ENCODE data around the gene DACH2. TPM values are rescaled to one million over a fixed set of nuclear protein-coding genes. Genes with fewer than 3 reads are reported as not detected.
"Not testable (repeated sequence)": the region's sequence is repeated elsewhere in the genome, so short reads cannot be mapped to it uniquely, and the experiment has no call there.

The DACH2 gene
- not detected for total RNA-seq

DNA sequence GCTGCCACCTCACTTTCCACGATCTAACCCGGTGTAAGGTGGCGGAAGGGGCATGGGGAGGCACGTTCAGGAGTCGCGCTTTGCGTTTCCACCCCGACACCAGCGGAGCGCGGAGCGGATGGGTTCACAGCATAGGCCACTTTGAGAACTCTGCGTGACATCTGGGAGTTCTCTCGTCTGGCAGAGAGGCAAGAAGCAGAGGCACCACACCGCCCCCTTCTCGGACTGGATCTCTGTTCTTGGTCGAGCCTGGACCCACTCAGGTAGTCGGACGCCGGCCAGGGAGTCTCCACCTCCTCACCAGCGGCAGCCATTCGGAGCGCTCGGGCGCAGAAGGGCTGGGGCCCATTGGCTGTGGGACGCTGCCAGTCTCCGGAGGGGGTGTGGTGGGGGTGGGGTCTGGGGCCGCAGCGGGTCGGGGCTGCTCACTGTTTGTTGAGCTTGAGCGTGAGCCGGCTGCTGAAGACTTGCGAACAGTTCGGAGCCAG is at the start of gene DACH2:
DACH2 (plus strand) TSS at position 428 of the 488 bp plus-strand sequence.
- H3K9me3 Mint-ChIP-seq: no peaks in the 10 kb centered on the region
- H3K27me3 Mint-ChIP-seq: peaks cover 42% of the 10 kb centered on the region
- H3K27ac Mint-ChIP-seq: no peak within 1 kb of the TSS
- peak; percentile 50 for DNase-seq
- peaks cover 7% of the 10 kb centered on the region for H3K4me1 Mint-ChIP-seq
- peak within 1 kb of the TSS; percentile 75 for H3K4me3 Mint-ChIP-seq
- H3K36me3 Mint-ChIP-seq: no peaks in the 10 kb centered on the region

DNA sequence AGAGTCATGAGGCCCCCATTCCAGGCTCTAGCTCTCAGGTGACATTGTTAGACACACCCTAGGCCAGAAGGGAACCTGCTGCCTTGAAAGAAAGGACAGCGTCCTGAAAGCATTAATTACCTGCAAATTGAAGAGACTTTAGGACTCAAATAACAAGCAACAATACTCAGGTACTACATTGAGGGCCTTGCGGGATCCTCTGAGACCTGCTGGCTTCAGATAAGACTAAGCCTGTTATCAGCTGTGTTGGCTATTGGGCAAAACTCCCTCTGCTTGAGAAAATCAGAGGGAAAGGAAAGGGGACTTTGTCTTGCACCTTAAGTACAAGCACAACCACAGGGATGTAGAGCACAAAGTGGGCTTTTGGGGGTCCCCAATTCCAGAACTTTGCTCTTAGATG is 45.9 kb upstream of the DACH2 start:
- no peak overlapping the region for H3K27ac Mint-ChIP-seq
- no peak overlapping the region for H3K4me3 Mint-ChIP-seq
- no peaks in the 10 kb centered on the region for H3K9me3 Mint-ChIP-seq
- no peaks in the 10 kb centered on the region for H3K36me3 Mint-ChIP-seq
- H3K4me1 Mint-ChIP-seq: no peaks in the 10 kb centered on the region
- no peak for DNase-seq
- H3K27me3 Mint-ChIP-seq: peaks cover 3% of the 10 kb centered on the region

DNA sequence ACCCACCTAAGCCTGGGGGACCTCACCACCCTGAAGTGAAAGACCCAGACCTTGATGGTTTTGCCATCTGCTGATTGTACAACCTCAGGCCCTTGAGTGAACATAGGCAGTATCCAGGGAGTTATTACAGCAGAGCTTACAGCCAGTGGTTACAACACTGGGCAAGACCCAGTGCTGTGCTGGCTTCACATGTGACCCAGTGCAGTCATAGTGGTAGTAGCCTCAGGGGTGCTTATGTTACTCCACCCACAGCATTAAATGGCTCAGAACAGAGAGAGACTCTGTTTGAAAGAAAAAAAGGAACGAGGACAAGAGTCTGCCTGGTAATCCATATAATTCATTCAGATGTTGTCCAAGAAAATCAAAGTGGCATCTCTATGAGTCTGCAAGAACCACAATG is 45.2 kb upstream of the DACH2 start:
- no peak for DNase-seq
- Mint-ChIP-seq H3K27me3 (peaks cover 3% of the 10 kb centered on the region), H3K4me1 (no peaks in the 10 kb centered on the region), H3K27ac (no peak overlapping the region), H3K36me3 (no peaks in the 10 kb centered on the region), H3K4me3 (no peak overlapping the region), H3K9me3 (no peaks in the 10 kb centered on the region)

DNA sequence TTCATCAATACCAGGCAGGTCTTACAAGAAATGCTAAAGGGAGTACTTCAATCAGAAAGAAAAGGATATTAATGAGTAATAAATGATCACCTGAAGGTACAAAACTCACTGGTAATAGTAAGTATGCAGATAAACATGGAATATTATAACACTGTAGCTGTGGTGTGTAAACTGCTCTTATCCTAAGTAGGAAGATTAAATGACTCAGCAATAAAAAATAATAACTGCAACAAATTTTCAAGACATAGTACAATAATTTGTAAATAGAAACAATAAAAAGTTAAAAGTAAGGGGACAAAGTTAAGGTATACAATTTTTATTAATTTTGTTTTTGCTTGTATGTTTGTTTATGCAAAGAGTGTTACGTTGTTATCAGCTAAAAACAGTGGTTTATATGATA is 43.7 kb upstream of the DACH2 start:
- no peak for DNase-seq
- Mint-ChIP-seq H3K4me1 (no peaks in the 10 kb centered on the region), H3K4me3 (no peak overlapping the region), H3K27ac (no peak overlapping the region), H3K27me3 (peaks cover 3% of the 10 kb centered on the region), H3K36me3 (no peaks in the 10 kb centered on the region), H3K9me3 (no peaks in the 10 kb centered on the region)

DNA sequence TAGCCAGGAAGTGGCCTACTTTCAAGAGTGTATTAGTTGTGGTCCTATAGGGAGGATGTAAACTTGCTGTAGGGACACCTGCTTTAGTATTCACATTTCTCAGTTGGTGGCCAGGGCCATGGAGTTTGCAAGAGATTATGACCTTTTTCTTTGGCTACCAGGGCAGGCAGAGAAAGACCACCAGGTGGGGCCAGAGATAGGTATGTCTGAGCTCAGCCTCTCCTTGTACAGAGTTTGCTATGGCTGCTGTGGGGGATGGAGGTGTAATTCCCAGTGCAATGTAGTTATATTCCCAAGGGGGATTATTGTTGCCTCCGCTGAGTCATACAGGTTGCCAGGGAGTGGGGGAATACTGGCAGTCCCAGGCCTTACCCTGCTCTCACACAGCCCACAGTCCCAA is 26.3 kb upstream of the DACH2 start:
- Mint-ChIP-seq H3K9me3 (peaks cover 10% of the 10 kb centered on the region), H3K4me3 (no peak overlapping the region), H3K27ac (no peak overlapping the region), H3K4me1 (no peaks in the 10 kb centered on the region), H3K36me3 (peaks cover 2% of the 10 kb centered on the region), H3K27me3 (peaks cover 6% of the 10 kb centered on the region)
- DNase-seq: no peak

DNA sequence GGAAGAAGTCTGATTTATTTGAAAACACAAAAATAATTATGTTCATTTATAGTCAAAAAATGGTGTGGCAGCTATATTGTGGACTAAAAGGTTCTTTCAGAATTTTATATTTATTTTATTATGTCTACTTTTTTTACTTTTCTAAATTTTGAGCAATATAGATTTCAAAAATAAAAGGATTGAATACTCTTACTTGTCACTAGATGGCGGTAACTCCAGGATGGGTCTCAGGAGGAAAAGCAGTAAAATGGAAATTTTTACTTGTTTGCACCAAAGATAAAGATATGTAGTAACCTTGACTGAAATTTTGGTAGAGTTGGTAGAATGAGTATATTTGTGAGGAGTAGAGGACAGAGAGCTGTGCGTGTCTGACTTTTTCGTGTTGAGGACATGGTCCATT is 14.5 kb upstream of the DACH2 start:
- Mint-ChIP-seq H3K9me3 (no peaks in the 10 kb centered on the region), H3K4me1 (no peaks in the 10 kb centered on the region), H3K36me3 (no peaks in the 10 kb centered on the region), H3K4me3 (no peak overlapping the region), H3K27me3 (no peaks in the 10 kb centered on the region), H3K27ac (no peak overlapping the region)
- no peak for DNase-seq

DNA sequence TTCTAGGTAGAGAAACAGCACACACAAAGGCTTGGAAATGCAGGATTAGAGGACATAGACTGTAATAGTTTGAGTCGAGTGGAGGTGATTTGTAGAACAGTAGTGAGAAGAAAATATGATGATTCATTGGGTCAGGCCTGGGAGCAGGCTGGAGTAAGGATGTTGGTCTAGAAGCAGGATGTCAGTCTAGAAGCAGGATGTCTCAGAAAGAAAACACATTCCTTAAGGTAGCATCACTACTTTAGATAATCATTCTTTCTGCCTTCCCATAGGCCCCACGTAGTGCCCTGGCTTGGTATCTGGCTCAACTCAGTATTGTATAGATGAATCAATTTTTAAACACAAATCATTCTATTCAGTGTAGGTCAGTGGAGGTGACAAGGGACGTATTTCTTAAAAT is 11.2 kb upstream of the DACH2 start:
- H3K4me3 Mint-ChIP-seq: no peak overlapping the region
- no peaks in the 10 kb centered on the region for H3K36me3 Mint-ChIP-seq
- H3K4me1 Mint-ChIP-seq: no peaks in the 10 kb centered on the region
- H3K27me3 Mint-ChIP-seq: no peaks in the 10 kb centered on the region
- H3K9me3 Mint-ChIP-seq: no peaks in the 10 kb centered on the region
- DNase-seq: no peak
- H3K27ac Mint-ChIP-seq: no peak overlapping the region

DNA sequence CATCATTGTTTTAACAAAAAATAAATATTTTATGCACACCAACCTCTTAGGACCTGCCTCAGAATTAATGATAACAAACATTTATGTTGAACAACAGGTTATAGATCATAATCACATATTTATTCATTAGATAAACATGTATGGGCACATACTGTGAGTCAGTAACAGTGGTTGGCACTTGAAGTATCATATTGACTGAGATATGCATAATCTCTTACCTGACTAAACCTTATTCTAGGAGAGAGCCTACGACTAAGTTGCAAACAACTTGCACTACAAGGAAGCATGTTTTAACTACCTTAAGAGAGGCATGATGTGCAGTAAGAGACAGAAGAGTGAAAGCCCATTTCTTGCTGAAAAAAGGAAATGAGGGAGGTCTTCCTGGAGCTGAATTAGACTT is 6.5 kb upstream of the DACH2 start:
- DNase-seq: no peak
- H3K36me3 Mint-ChIP-seq: no peaks in the 10 kb centered on the region
- H3K27ac Mint-ChIP-seq: no peak overlapping the region
- no peaks in the 10 kb centered on the region for H3K9me3 Mint-ChIP-seq
- H3K4me1 Mint-ChIP-seq: no peaks in the 10 kb centered on the region
- H3K27me3 Mint-ChIP-seq: peaks cover 12% of the 10 kb centered on the region
- no peak overlapping the region for H3K4me3 Mint-ChIP-seq

DNA sequence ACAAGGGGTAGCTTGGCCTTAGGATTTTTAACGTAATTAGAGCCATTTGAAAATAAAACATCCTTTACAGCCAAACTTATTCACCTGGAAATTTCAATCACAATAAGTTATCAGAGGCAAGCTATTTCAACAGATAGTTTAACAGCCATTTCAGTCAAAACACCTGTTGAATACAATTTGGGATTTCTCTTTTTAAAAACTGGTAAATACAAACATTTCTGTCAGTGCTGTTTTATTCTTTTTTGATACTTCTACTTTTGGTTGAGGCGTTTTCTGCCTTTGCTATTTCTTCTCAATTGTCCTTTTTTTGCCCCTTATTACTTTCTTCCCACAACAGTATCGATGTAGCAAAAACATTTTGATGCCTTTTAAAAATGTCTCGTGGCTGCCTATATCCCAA is 2.1 kb upstream of the DACH2 start:
- no peak overlapping the region for H3K4me3 Mint-ChIP-seq
- no peaks in the 10 kb centered on the region for H3K36me3 Mint-ChIP-seq
- no peaks in the 10 kb centered on the region for H3K9me3 Mint-ChIP-seq
- H3K27ac Mint-ChIP-seq: no peak overlapping the region
- DNase-seq: no peak
- peaks cover 7% of the 10 kb centered on the region for H3K4me1 Mint-ChIP-seq
- peaks cover 44% of the 10 kb centered on the region for H3K27me3 Mint-ChIP-seq

DNA sequence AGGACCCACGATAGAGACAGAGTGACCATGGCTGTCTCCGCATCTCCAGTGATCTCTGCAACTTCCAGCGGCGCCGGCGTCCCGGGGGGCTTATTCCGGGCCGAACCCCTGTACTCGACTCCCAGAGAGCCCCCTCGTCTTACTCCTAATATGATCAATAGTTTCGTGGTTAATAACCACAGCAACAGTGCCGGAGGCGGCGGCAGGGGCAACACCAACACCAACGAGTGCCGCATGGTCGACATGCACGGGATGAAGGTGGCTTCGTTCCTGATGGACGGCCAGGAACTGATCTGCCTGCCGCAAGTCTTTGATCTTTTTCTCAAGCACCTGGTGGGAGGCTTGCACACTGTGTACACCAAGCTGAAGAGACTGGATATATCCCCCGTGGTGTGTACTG is 343 bp downstream of the DACH2 start:
- DNase-seq: no peak
- Mint-ChIP-seq H3K36me3 (no peaks in the 10 kb centered on the region), H3K9me3 (no peaks in the 10 kb centered on the region), H3K27me3 (peaks cover 42% of the 10 kb centered on the region), H3K4me3 (peak overlapping the region; percentile 75), H3K27ac (no peak overlapping the region), H3K4me1 (peaks cover 7% of the 10 kb centered on the region)

DNA sequence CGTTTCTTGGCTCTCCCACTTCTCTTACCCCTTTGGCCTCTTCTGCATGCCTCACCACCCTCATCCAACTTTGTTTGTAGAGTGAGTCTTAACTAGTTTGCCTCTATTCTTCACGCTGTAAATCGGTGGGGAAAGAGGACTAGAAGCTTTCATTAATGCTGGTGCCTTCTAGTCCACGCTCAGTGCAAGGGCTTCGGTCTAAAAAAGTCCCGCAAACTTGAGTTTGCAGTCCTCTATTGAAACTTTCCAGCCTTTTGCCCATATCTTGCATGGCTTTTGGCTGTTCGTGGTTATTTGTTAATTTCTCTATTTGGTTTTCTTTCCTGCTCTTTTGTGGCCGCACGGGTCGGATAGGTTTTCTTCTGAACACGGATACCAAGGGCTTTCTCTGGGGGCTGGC is 868 bp downstream of the DACH2 start:
- Mint-ChIP-seq H3K4me1 (peaks cover 7% of the 10 kb centered on the region), H3K9me3 (no peaks in the 10 kb centered on the region), H3K36me3 (no peaks in the 10 kb centered on the region), H3K27me3 (peaks cover 37% of the 10 kb centered on the region), H3K27ac (no peak overlapping the region), H3K4me3 (peak overlapping the region; percentile 75)
- no peak for DNase-seq

DNA sequence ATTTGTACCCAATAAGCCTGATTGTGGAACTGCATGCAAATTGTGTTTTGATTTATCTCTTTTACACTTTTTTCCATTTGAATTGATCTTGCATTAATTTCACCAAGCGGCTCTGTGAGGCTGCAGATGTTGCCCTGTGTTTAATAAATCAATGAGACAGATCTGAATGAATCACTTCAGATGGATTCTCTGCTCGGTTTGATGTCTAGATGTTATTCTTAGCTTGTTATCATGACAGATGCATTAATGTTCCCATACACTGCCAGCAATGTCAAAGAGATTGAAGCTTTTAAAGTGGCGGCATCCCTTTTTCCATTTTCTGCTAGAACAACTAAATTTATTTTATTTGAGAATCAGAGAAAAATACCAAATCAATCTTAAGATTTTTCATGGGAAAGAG is 6.3 kb downstream of the DACH2 start:
- no peaks in the 10 kb centered on the region for H3K36me3 Mint-ChIP-seq
- no peaks in the 10 kb centered on the region for H3K9me3 Mint-ChIP-seq

DNA sequence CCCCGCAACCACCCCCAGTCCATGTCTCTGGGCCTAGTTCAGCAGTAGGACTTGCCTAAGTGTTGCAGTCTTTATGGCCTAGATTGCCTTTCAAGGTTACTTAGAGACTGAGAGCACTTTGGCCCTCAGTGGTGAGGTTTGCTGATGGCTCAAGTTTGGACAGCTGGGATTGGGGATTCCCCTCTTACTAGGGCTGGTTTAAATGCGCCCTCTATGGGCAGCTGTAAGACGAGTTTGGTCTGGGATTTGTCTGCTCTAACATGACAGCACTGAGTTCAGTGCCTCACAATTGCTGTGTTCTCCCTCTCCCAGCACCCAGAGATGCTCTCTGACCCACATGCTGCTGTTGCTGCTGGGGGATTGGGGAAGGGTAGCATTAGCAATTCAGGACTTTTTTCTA is 23.1 kb downstream of the DACH2 start:
- Mint-ChIP-seq H3K27ac (no peak overlapping the region), H3K27me3 (peaks cover 3% of the 10 kb centered on the region), H3K4me1 (no peaks in the 10 kb centered on the region), H3K4me3 (no peak overlapping the region), H3K36me3 (no peaks in the 10 kb centered on the region), H3K9me3 (no peaks in the 10 kb centered on the region)
- no peak for DNase-seq

More for the DNA sequence above, 6.3 kb downstream of the DACH2 start:
- Mint-ChIP-seq H3K27ac (no peak overlapping the region), H3K27me3 (peaks cover 14% of the 10 kb centered on the region), H3K4me1 (no peaks in the 10 kb centered on the region), H3K4me3 (no peak overlapping the region)
- no peak for DNase-seq

DNA sequence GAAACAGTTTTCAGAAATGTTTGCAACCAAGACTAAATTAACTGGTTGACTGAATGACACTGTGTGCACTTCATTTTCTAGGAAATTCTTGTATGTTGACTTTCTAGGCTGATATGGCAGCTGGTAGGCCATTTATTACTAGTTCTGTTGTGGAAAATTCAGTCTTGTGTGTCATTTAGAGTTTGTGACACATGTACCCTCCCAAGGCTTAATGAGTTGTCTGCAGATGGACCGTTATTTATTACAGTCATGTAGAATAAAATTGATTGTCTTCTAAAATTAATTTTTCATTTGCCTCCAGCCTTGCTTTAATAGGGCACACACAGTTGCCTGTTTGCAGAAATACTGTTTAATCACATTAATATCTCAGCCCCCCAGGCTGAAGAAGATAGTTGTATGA is 30.7 kb downstream of the DACH2 start:
- Mint-ChIP-seq H3K36me3 (no peaks in the 10 kb centered on the region), H3K27me3 (no peaks in the 10 kb centered on the region), H3K27ac (no peak overlapping the region), H3K9me3 (peaks cover 3% of the 10 kb centered on the region), H3K4me3 (no peak overlapping the region), H3K4me1 (no peaks in the 10 kb centered on the region)
- no peak for DNase-seq

DNA sequence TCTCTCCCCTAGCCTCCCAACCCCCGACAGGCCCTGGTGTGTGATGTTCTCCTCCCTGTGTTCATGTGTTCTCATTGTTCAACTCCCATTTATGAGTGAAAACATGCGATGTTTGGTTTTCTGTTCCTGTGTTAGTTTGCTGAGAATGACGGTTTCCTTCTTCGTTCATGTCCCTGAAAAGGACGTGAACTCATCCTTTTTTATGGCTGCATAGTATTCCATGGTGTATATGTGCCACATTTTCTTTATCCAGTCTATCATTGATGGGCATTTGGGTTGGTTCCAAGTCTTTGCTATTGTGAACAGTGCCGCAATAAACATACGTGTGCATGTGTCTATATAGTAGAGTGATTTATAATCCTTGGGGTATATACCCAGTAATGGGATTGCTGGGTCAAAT is 33.1 kb downstream of the DACH2 start:
- not testable (repeated sequence) for H3K9me3 Mint-ChIP-seq, DNase-seq, H3K4me3 Mint-ChIP-seq, H3K4me1 Mint-ChIP-seq, H3K36me3 Mint-ChIP-seq, H3K27ac Mint-ChIP-seq, H3K27me3 Mint-ChIP-seq

DNA sequence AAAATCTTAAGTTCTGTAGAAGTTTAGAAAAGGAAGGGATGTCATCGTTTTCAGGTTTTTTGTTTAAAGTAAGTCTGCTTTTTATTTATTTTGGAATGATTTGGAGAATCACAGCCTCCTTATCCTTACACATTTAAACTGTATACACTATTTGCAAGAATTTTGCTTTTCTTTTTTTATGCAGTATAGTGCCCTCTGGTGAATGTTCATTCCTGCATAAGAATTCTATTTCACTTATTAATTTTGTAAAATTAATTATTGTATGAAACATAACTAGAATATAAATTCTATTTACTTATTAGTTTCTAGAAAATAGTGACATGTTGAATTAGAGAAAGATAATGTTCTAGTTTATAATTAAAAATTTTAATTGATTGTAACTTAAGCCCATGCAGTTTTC is 44.6 kb downstream of the DACH2 start:
- Mint-ChIP-seq H3K4me1 (no peaks in the 10 kb centered on the region), H3K9me3 (peaks cover 2% of the 10 kb centered on the region), H3K27me3 (no peaks in the 10 kb centered on the region), H3K36me3 (no peaks in the 10 kb centered on the region), H3K4me3 (no peak overlapping the region), H3K27ac (no peak overlapping the region)
- DNase-seq: no peak

DNA sequence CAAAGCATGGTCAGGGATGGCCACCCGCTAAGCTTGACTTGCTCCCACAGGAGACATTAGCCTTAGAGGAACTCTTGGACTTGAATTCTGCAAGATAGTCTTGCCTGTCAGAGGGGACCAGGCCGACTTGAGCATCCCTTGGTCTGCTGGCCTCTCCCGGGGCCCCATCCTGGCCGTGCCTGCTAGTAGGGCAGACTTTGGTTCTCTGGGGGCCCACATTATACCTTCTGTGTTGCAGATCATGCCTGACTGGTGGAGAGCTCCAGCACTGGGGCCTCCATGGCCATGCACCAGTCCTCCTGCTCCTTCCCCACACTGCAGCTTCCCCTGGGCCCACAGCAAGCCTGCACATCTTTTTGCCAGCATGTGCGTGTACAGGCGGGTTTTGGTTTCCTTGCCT is 46.5 kb downstream of the DACH2 start:
- H3K9me3 Mint-ChIP-seq: peaks cover 3% of the 10 kb centered on the region
- DNase-seq: no peak
- H3K27ac Mint-ChIP-seq: no peak overlapping the region
- no peaks in the 10 kb centered on the region for H3K4me1 Mint-ChIP-seq
- no peaks in the 10 kb centered on the region for H3K36me3 Mint-ChIP-seq
- H3K4me3 Mint-ChIP-seq: no peak overlapping the region
- H3K27me3 Mint-ChIP-seq: no peaks in the 10 kb centered on the region

Data from activated naive CD8-positive, alpha-beta T cell treated with anti-CD3 and anti-CD28 coated beads for 36 hours (primary cell).